ENCODE results near the gene TEX47.

Gene TEX47

GRCh38 chr7:88795553-88795952 is at the start of gene TEX47:
Gene TEX47, minus strand, starts transcription at chr7:88795737. Its CDS starts 795 bp downstream, at chr7:88794942.
- DNase-seq = peak in 1 of 14 donors; percentile 2

DNA sequence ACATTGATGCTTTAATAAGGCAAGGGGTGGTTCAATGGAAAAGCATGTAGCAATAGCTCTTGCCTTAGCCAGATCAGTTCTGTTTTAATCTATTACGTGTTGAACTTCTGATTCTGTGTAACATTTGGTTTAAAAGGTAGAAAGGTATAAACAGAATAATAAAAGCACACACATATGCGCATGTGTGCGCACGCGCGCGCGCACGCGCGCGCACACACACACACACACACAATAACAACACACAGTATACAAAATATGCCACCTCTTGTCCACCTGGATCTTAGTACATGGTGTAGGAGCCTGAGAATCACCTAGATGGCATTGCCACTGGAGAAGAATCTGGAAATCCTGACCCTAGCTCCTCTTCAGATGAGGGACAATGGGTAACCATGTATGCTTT is 49.6 kb upstream of the TEX47 start:
- no peak for DNase-seq

- DNase-seq = no peak
Observed at GRCh38 chr7:88842201-88842600, 46.7 kb upstream of the TEX47 start.

- no peak for DNase-seq
Observed at GRCh38 chr7:88835147-88835728, 39.7 kb upstream of the TEX47 start.

GRCh38 chr7:88826222-88826621 is 30.7 kb upstream of the TEX47 start:
- no peak for DNase-seq

DNA sequence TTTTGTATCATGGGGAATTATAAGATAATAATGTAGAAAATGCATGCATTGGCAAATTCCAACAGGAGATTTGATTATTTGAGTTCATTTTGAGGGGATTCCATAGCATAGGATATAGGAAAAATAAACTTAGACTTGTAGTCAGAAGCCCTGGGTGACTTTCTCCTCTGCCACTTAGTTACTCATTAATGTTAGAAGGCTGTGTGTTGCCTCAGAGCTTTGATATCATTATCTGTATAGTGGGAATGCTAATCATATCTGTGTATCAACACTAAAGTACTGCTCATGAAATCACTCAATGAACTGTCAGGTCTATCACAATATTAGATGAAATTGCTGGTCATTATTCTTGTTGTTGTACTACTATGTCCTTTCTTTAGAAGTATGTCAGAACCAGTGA is 23.0 kb upstream of the TEX47 start:
- DNase-seq = no peak

DNA sequence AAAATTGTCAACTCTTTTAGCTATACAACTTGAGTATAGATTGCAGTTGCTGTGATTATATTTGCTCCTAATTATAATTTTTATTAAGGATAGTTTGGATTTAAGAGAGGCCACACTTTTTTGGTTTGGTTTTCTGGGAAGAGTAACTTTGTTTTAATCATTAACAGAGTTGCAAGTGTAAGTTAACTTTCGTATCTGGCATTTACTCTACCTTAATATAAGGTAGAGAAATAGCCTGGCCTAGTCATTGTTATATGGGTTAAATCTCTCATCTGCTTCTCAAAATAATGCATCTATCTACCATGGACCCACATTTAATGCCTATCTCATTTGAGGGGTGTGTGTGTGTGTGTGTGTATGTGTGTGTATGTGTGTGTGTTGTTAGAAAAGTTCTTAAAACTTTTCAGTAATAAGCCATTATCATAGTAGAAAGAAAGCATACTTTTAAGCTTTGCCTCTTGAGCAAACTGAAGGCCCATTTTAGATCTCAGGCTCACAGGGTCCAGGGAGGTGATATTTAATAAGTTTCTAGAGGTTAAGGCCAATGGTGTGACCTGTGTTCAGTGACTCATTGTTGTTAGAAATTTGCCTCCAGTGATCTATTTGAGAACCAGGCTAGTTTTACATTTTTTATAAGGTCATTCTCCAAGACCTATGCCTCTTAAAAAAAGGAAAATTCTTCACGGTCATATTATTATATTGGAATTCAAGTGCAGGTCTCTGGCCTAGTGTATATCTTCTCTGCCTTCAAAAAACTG is 10.9 kb upstream of the TEX47 start:
- DNase-seq = no peak

GRCh38 chr7:88801046-88801445 is 5.5 kb upstream of the TEX47 start:
- no peak for DNase-seq

DNA sequence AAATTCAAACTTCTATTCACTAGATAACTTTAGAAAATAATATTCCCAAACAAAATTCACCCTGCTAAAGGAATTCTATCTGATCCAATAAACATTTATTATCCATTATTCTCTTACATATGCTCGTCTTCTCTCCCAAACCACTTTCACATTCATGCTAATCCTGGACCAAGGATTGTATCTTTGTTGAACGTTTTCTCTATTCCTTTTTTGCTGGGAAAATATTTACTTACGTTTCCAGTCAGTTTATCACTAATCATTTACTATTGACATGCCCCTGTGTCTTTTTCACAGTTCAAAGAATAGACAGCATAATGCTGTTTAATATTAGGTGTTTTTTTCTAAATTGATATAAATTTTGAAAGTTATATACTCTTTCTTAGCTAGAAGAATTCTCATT is 3.2 kb downstream of the TEX47 start:
- no peak for DNase-seq

GRCh38 chr7:88791891-88792290 is 3.6 kb downstream of the TEX47 start:
- DNase-seq = no peak

GRCh38 chr7:88789480-88790064 is 6.0 kb downstream of the TEX47 start:
- peak in 1 of 14 donors; percentile 4 for DNase-seq

GRCh38 chr7:88787777-88788176 is 7.8 kb downstream of the TEX47 start:
- DNase-seq = no peak

DNA sequence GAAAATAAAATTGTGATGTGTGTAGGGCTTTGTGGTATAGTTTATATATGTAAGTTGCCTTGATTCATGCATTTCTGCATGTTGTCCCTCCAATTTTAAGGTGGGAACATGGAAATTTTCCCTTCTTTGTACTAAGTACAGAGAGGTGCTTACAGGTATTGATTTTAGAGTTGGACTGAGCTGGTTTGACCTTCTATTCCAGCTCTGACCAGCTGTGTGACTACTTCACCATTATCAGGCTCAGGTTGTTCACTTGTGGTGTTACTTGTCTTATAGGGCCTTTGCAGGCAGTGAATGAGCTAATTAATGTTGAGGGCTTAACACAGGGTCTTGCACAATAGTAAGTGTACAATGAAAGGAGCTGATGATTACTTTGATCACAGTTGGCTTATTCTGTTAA is 19.7 kb downstream of the TEX47 start:
- DNase-seq = no peak

DNA sequence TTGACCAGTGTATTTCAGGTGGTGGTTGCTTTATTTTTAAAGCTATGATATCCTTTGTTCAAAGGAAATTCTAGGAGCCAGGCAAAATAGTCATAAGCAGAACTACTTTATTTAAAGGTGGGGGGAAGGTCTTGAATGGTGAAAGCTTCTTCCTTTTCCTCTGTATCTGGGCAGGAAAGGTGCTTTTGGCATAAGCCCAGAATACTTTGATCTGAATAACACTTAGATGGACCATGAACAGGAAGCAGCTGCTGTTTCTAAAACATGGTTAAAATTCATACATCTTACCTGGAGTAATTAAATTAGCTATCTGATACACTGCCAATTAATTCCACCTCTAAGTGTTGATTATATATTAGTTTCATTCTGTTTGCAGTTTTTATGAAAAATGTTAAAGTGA is 22.8 kb downstream of the TEX47 start:
- DNase-seq = no peak

DNA sequence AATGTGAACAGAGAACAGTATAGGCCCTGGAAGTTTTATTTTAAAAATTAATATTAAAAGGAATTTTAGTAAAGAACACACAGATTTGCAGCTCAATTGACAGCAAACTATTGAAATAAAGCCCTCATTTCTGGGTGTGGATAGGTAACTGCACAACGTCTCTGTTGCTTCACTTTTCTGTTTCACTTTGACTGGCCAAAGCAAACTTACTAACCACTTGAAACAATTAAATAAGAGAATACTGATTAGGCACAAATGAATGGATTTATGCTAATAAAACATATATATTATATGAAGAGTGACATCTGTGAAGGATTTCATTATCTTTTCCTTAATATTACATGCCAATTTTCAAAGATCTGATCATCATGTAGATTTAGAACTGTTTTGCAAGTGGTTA is 24.1 kb downstream of the TEX47 start:
- DNase-seq = no peak

DNA sequence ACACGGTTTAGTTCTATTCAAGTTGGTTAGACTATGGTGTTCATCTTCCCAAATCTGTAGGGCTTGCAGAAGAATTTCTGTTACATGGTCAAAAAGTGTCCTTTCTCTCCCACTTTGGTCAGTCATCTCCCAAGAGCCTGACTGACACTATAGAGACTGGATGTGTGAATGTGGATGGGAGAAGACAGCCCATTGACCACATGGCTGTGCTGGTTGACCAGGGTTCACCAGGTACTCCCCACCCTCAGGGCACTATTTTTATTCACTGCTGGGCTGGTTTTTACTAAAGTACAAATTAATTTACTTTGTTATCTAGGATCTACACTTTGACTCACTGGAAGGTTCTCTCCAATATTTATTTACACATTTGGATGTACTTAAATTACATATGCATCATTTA is 33.8 kb downstream of the TEX47 start:
- no peak for DNase-seq

- no peak for DNase-seq
Observed at GRCh38 chr7:88760136-88760515, 35.4 kb downstream of the TEX47 start.

DNA sequence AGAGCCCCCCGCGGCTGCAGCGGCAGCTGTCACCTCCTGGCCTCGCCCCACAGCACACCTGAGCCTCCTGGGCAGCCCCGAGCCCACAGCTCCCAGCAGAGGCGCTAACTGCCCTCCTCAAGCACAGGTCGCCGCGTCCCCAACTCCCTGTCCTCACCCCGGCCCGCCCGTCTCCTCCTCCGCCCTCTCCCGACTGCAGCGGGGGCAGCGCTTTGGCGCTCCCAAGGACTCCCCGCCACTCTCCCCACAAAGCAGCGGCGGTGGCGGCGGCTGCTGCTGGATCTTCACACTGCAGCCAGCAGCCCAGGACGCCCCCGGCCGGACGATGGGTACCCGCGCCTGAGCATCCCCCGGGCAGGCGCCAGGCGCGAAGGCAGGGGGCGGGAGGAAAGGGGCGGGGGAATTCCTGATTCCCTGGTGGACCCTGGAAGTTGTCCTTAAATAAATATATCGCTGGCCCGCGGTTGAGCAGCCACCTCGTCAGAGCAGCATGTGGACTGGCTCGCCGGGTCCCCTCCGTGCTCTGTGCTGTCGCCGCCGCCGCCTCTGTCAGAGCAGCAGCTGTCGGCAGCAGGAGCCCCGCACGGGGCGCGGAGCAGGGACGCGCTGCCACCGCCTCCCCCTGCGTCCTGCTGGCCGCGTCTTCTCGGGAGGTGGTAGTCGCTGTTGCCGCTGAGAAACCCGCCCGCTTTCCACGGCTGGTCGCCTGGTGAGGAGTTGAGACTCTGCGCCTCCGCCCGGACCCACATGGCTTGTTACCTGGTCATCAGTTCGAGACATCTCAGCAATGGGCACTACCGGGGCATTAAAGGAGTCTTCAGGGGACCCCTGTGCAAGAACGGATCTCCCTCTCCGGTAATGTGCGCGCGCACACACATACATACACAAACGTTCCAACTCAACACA is 36.1 kb downstream of the TEX47 start, which contains the start of gene ZNF804B:
ZNF804B (plus strand) TSS at position 471 of the 906 bp plus-strand sequence; CDS start at position 748, 277 bp downstream.
- DNase-seq = peak in 5 of 14 donors; percentile 6 to 29 (median 21)

- peak in 3 of 14 donors; percentile 6 to 25 (median 17) for DNase-seq
Observed at GRCh38 chr7:88758381-88759229, 36.9 kb downstream of the TEX47 start.

DNA sequence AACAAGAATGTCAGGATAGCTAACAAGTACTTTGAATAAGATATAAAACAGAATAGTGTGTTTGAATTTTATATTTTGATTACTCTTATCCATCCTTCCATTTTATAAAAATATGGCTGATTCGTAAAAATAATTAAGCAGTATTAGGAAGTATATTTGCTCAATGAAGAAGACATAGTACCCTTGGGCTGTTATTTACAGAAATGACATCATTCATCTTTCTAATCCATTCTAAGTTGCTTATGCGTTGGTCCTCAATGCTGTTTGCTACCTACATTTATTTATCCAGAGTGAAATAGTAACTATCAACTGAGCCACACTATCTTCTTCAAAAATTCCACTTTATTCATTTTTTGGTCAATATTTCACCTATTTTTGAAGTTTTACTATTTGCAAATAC is 38.2 kb downstream of the TEX47 start:
- no peak for DNase-seq

GRCh38 chr7:88756802-88757201 is 38.7 kb downstream of the TEX47 start:
- DNase-seq = no peak

- DNase-seq = no peak
Observed at GRCh38 chr7:88746126-88746525, 49.4 kb downstream of the TEX47 start.
